ENCODE measurements around the gene TOP2A. TPM values are rescaled to one million over a fixed set of nuclear protein-coding genes. Genes with fewer than 3 reads are reported as not detected.
"Not testable (repeated sequence)": the region's sequence is repeated elsewhere in the genome, so short reads cannot be mapped to it uniquely, and the experiment has no call there.

TOP2A gene
- total RNA-seq, 2 experiments from 2014 or later: 245 to 322 TPM

GRCh38 chr17:40409540-40409939 is 8.2 kb downstream of the TOP2A start:
- intact Hi-C loops (cut with DNase I, micrococcal nuclease); H3K4me1 Mint-ChIP-seq; DNase-seq; H3K27ac Mint-ChIP-seq; H3K9me3 Mint-ChIP-seq (ENCODE audit: low read depth); ATAC-seq; H3K4me3 Mint-ChIP-seq; H3K27me3 Mint-ChIP-seq: not testable (repeated sequence)
- CTCF ChIA-PET: interaction anchor here (0.6 to 10.0 kb wide), 4 partner anchors 8 to 124 kb away, joined by 3 to 124 read pairs (median 16); partner anchors contain the start of gene TOP2A
- POLR2A ChIA-PET: interaction anchor here (0.7 to 1.2 kb wide), 2 partner anchors 122 to 126 kb away, joined by 3 to 6 read pairs; no protein-coding TSS in a partner anchor
- H3K36me3 Mint-ChIP-seq (ENCODE audit: low read depth): peaks cover 69% of the 10 kb centered on the region

GRCh38 chr17:40407460-40407859 is 10.2 kb downstream of the TOP2A start:
- Mint-ChIP-seq H3K9me3 (ENCODE audit: low read depth) (no peaks in the 10 kb centered on the region), H3K36me3 (ENCODE audit: low read depth) (peaks cover 66% of the 10 kb centered on the region), H3K4me1 (peaks cover 13% of the 10 kb centered on the region), H3K27me3 (no peaks in the 10 kb centered on the region), H3K27ac (no peak overlapping the region), H3K4me3 (no peak overlapping the region)
- ChIA-PET POLR2A (no interaction called here), CTCF (interaction anchor here (0.6 to 2.4 kb wide), 7 partner anchors 10 to 156 kb away, joined by 3 to 11 read pairs (median 3); partner anchors contain the start of gene TOP2A)
- DNase-seq: no peak
- no peak for ATAC-seq
- intact Hi-C loops (cut with DNase I, micrococcal nuclease): no loop called here

GRCh38 chr17:40404003-40404402 is 13.7 kb downstream of the TOP2A start:
- H3K4me1 Mint-ChIP-seq: peaks cover 13% of the 10 kb centered on the region
- H3K36me3 Mint-ChIP-seq (ENCODE audit: low read depth): peaks cover 69% of the 10 kb centered on the region
- ATAC-seq: no peak
- H3K27ac Mint-ChIP-seq: no peak overlapping the region
- no peak for DNase-seq
- CTCF ChIA-PET: interaction anchor here (1.7 to 6.6 kb wide), 2 partner anchors 129 to 156 kb away, joined by 7 to 56 read pairs; no protein-coding TSS in a partner anchor
- H3K9me3 Mint-ChIP-seq (ENCODE audit: low read depth): no peaks in the 10 kb centered on the region
- POLR2A ChIA-PET: interaction anchor here (1.0 kb wide), 1 partner anchor 14 kb away, joined by 3 read pairs; the partner anchor contains the start of gene TOP2A
- H3K4me3 Mint-ChIP-seq: no peak overlapping the region
- no peaks in the 10 kb centered on the region for H3K27me3 Mint-ChIP-seq
- intact Hi-C loops (cut with DNase I, micrococcal nuclease): loop anchor here in 1 of 2 experiments (5.0 kb wide), 2 partner anchors 38 to 47 kb away; partner anchors contain the start of gene IGFBP4

DNA sequence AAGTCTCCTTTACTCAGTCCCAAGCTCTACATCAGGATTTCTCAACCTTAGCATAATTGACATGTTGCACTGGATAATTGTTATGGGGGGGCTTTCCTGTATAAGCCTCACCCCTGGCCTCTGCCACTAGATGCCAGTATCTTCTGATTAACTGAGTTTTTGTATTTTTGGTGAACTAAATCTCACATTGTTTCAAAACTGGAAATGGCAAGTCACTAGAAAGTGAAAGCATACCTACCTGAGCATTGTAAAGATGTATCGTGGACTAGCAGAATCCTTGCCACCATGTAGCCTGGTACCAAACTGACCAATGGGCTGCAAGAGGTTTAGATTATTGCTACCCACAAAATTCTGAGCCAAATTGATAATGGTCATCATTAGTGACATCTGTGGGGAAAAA is 15.0 kb downstream of the TOP2A start:
- ChIA-PET CTCF (interaction anchor here (0.6 to 6.6 kb wide), 6 partner anchors 9 to 158 kb away, joined by 3 to 56 read pairs (median 6); no protein-coding TSS in a partner anchor), POLR2A (interaction anchor here (0.6 kb wide), 1 partner anchor 10 kb away, joined by 3 read pairs; no protein-coding TSS in a partner anchor)
- DNase-seq: no peak
- H3K4me1 Mint-ChIP-seq: peaks cover 13% of the 10 kb centered on the region
- peaks cover 74% of the 10 kb centered on the region for H3K36me3 Mint-ChIP-seq (ENCODE audit: low read depth)
- H3K27ac Mint-ChIP-seq: no peak overlapping the region
- intact Hi-C loops (cut with DNase I, micrococcal nuclease): loop anchor here in 1 of 2 experiments (5.0 kb wide), 2 partner anchors 40 to 45 kb away; partner anchors contain the start of gene IGFBP4
- H3K27me3 Mint-ChIP-seq: no peaks in the 10 kb centered on the region
- H3K4me3 Mint-ChIP-seq: no peak overlapping the region
- no peaks in the 10 kb centered on the region for H3K9me3 Mint-ChIP-seq (ENCODE audit: low read depth)
- ATAC-seq: peak; percentile 44

DNA sequence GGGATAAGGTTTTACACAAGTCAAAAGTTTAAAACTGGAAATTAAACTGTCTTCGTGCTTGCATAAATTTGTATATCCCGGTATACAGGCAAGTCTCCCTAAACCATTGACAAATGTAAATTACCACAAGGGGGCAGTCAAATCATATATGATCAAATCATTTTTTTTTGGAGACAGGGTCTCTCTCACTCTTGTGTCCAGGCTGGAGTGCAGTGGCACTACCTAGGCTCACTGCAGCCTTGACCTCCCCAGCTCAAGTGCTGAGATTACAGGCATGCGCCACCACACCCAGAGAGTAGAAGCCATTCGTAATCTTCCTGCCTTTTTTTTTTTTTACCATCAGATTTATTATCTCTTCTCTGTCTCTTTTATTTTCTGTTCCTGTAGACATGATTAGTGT is 18.5 kb downstream of the TOP2A start:
- DNase-seq: no peak
- peak; percentile 47 for ATAC-seq
- H3K4me3 Mint-ChIP-seq: no peak overlapping the region
- peaks cover 73% of the 10 kb centered on the region for H3K36me3 Mint-ChIP-seq (ENCODE audit: low read depth)
- CTCF ChIA-PET: interaction anchor here (0.9 to 6.6 kb wide), 9 partner anchors 10 to 161 kb away, joined by 3 to 56 read pairs (median 4); no protein-coding TSS in a partner anchor
- POLR2A ChIA-PET: no interaction called here
- no peak overlapping the region for H3K27ac Mint-ChIP-seq
- no peaks in the 10 kb centered on the region for H3K9me3 Mint-ChIP-seq (ENCODE audit: low read depth)
- peaks cover 12% of the 10 kb centered on the region for H3K4me1 Mint-ChIP-seq
- H3K27me3 Mint-ChIP-seq: no peaks in the 10 kb centered on the region
- intact Hi-C loops (cut with DNase I, micrococcal nuclease): loop anchor here (1.0 to 2.0 kb wide), 4 partner anchors 14 to 161 kb away; partner anchors contain the start of gene IGFBP4 (in 1 of the 2)

DNA sequence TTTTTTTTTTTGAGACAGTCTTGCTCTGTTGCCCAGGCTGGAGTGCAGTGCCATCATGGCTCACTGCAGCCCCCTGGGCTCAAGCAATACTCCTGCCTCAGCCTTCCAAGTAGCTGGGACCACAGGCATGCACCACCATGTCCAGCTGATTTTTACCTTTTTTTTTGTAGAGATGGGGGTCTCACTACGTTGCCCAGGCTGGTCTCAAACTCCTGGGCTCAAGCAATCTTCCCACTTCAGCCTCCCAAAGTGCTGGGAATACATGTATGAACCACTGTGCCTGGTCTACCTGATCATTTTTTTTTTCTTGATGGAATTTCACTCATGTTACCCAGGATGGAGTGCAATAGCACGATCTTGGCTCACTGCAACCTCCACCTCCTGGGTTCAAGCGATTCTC is 31.1 kb downstream of the TOP2A start:
- DNase-seq; ATAC-seq; H3K4me3 Mint-ChIP-seq; H3K4me1 Mint-ChIP-seq; H3K9me3 Mint-ChIP-seq (ENCODE audit: low read depth); H3K27ac Mint-ChIP-seq; intact Hi-C loops (cut with DNase I, micrococcal nuclease); H3K27me3 Mint-ChIP-seq: not testable (repeated sequence)
- ChIA-PET CTCF (interaction anchor here (1.9 kb wide), 1 partner anchor 24 kb away, joined by 5 read pairs; no protein-coding TSS in a partner anchor), POLR2A (interaction anchor here (0.6 kb wide), 1 partner anchor 174 kb away, joined by 5 read pairs; no protein-coding TSS in a partner anchor)
- H3K36me3 Mint-ChIP-seq (ENCODE audit: low read depth): peaks cover 30% of the 10 kb centered on the region

- no peak overlapping the region for H3K27ac Mint-ChIP-seq
- DNase-seq: no peak
- no peaks in the 10 kb centered on the region for H3K27me3 Mint-ChIP-seq
- no peak for ATAC-seq
- POLR2A ChIA-PET: interaction anchor here (1.2 kb wide), 1 partner anchor 12 kb away, joined by 3 read pairs; no protein-coding TSS in a partner anchor
- H3K4me3 Mint-ChIP-seq: no peak overlapping the region
- no peaks in the 10 kb centered on the region for H3K36me3 Mint-ChIP-seq (ENCODE audit: low read depth)
- intact Hi-C loops (cut with DNase I, micrococcal nuclease): no loop called here
- no peaks in the 10 kb centered on the region for H3K9me3 Mint-ChIP-seq (ENCODE audit: low read depth)
- H3K4me1 Mint-ChIP-seq: no peaks in the 10 kb centered on the region
- CTCF ChIA-PET: interaction anchor here (1.0 to 1.6 kb wide), 2 partner anchors 14 to 29 kb away, joined by 3 to 5 read pairs; no protein-coding TSS in a partner anchor
Observed at GRCh38 chr17:40382251-40382650, 35.4 kb downstream of the TOP2A start.

DNA sequence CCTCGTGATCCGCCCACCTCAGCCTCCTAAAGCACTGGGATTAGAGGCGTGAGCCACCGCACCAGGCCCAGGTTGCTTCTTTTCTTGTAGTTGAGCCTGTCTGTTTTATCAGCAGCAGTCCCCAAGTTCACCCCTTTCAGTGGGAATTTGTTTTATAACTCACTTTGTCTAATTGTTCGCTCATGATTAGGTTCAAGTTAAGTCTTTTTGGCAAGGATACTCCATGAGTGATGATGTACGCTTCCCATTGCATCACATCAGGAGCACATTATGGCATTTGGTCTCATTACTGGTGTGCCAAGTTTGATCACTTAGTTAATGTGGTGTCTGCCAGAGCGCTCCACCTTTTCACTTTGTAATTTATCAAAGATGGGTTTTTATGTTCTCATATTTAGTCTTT is 38.7 kb downstream of the TOP2A start:
- H3K27me3 Mint-ChIP-seq: no peaks in the 10 kb centered on the region
- H3K36me3 Mint-ChIP-seq (ENCODE audit: low read depth): no peaks in the 10 kb centered on the region
- no peak overlapping the region for H3K4me3 Mint-ChIP-seq
- ChIA-PET CTCF (interaction anchor here (1.0 kb wide), 1 partner anchor 10 kb away, joined by 3 read pairs; no protein-coding TSS in a partner anchor), POLR2A (no interaction called here)
- no peak overlapping the region for H3K27ac Mint-ChIP-seq
- H3K9me3 Mint-ChIP-seq (ENCODE audit: low read depth): peaks cover 3% of the 10 kb centered on the region
- peaks cover 11% of the 10 kb centered on the region for H3K4me1 Mint-ChIP-seq
- ATAC-seq (no peak), DNase-seq (no peak)
- intact Hi-C loops (cut with DNase I, micrococcal nuclease): no loop called here

DNA sequence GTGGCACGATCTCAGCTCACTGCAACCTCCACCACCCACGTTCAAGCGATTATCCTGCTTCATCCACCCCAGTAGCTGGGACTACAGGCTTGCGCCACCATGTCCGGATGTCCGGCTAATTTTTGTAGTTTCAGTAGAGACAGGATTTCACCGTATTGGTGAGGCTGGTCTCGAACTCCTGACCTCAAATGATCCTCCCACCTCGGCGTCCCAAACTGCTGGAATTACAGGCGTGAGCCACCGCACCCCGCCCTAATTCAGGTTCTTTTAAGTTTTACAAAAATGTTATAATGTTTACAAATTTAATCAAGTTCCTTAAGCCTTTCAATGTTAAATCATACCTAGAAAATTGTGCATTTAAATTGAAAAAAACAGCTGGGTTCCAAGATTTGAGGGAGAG is 39.9 kb downstream of the TOP2A start:
- Mint-ChIP-seq H3K36me3 (ENCODE audit: low read depth) (no peaks in the 10 kb centered on the region), H3K27ac (no peak overlapping the region), H3K9me3 (ENCODE audit: low read depth) (peaks cover 3% of the 10 kb centered on the region), H3K27me3 (no peaks in the 10 kb centered on the region), H3K4me1 (peaks cover 22% of the 10 kb centered on the region), H3K4me3 (no peak overlapping the region)
- POLR2A ChIA-PET: interaction anchor here (0.5 kb wide), 1 partner anchor 85 kb away, joined by 4 read pairs; no protein-coding TSS in a partner anchor
- intact Hi-C loops (cut with DNase I, micrococcal nuclease): no loop called here
- no peak for DNase-seq
- ATAC-seq: no peak
- CTCF ChIA-PET: interaction anchor here (0.9 to 2.0 kb wide), 4 partner anchors 12 to 156 kb away, joined by 3 to 8 read pairs (median 4); partner anchors contain the start of genes GJD3 and TOP2A

DNA sequence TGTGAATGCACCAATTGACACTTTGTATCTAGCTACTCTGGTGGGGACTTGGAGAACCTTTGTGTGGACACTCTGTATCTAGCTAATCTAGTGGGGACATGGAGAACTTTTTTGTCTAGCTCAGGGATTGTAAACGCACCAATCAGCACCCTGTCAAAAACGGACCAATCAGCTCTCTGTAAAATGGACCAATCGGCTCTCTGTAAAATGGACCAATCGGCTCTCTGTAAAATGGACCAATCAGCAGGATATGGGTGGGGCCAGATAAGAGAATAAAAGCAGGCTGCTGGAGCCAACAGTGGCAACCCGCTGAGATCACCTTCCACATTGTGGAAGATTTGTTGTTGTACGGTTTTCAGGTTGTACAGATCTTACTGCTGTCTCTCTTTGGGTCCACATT is 41.2 kb downstream of the TOP2A start:
- H3K4me3 Mint-ChIP-seq; H3K36me3 Mint-ChIP-seq (ENCODE audit: low read depth); DNase-seq; H3K9me3 Mint-ChIP-seq (ENCODE audit: low read depth); ATAC-seq; intact Hi-C loops (cut with DNase I, micrococcal nuclease); H3K27me3 Mint-ChIP-seq; H3K27ac Mint-ChIP-seq: not testable (repeated sequence)
- ChIA-PET POLR2A (interaction anchor here (0.6 to 1.1 kb wide), 3 partner anchors 11 to 174 kb away, joined by 3 to 5 read pairs (median 3); partner anchors contain the start of gene TOP2A), CTCF (interaction anchor here (0.6 to 2.0 kb wide), 5 partner anchors 11 to 294 kb away, joined by 3 to 8 read pairs (median 4); partner anchors contain the start of genes GJD3 and TOP2A)
- H3K4me1 Mint-ChIP-seq: peaks cover 32% of the 10 kb centered on the region

DNA sequence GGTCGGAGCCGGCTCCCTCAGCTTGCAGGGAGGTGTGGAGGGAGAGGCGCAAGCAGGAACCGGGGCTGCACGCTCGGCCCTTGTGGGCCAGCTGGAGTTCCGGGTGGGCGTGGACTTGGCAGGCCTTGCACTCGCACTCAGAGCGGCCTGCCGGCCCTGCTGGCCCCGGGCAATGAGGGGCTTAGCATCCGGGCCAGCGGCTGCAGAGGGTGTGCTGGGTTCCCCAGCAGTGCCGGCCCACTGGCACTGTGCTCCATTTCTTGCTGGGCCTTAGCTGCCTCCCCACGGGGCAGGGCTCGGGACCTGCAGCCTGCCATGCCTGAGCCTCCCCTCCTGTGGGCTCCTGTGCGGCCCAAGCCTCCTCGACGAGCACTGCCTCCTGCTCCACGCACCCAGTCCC is 41.9 kb downstream of the TOP2A start:
- H3K27ac Mint-ChIP-seq; H3K27me3 Mint-ChIP-seq; DNase-seq; ATAC-seq; intact Hi-C loops (cut with DNase I, micrococcal nuclease); H3K4me3 Mint-ChIP-seq; H3K9me3 Mint-ChIP-seq (ENCODE audit: low read depth); H3K36me3 Mint-ChIP-seq (ENCODE audit: low read depth); POLR2A ChIA-PET: not testable (repeated sequence)
- CTCF ChIA-PET: interaction anchor here (0.6 to 1.4 kb wide), 6 partner anchors 15 to 526 kb away, joined by 3 to 5 read pairs (median 3); no protein-coding TSS in a partner anchor
- H3K4me1 Mint-ChIP-seq: peaks cover 36% of the 10 kb centered on the region
